ENCODE measurements around the gene UBL4B.
"Not testable (repeated sequence)": the region's sequence is repeated elsewhere in the genome, so short reads cannot be mapped to it uniquely, and the experiment has no call there.

Gene UBL4B, protein sequence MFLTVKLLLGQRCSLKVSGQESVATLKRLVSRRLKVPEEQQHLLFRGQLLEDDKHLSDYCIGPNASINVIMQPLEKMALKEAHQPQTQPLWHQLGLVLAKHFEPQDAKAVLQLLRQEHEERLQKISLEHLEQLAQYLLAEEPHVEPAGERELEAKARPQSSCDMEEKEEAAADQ

DNA sequence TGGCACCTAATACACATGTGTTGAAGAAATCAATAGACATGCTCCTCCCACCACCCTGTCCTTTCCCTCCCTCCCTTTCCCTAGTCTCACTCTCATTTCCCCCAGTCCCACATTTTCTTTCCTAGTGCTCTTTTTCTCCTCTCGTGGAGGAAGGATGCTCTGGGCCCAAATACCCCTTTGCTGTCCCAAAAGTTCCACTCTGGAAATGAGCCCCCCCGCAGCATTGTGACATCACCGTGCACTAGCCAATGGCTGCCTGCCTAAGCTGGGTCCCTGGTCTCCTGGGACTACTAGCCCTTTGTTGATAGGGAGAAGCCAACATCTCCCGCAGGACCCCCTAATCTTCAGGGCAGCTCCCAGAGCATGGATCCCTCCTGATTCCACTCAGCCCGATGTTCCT is at the start of gene UBL4B:
TSS of gene UBL4B (plus strand) at position 301 of the 400 bp plus-strand sequence. CDS start at position 393, 92 bp downstream.
- H3K4me3 ChIP-seq (ENCODE audit: low read depth, low read length) = no peak within 1 kb of the TSS

- H3K4me3 ChIP-seq (ENCODE audit: low read depth, low read length) = no peak overlapping the region
These were observed 49.6 kb upstream of the UBL4B start for GRCh38 chr1:110062612-110063011.

GRCh38 chr1:110063781-110064180 is 48.5 kb upstream of the UBL4B start:
- no peak overlapping the region for H3K4me3 ChIP-seq (ENCODE audit: low read depth, low read length)

- no peak overlapping the region for H3K4me3 ChIP-seq (ENCODE audit: low read depth, low read length)
These were observed 47.5 kb upstream of the UBL4B start for GRCh38 chr1:110064576-110065337.

GRCh38 chr1:110065841-110066240 is 46.4 kb upstream of the UBL4B start:
- no peak overlapping the region for H3K4me3 ChIP-seq (ENCODE audit: low read depth, low read length)

- no peak overlapping the region for H3K4me3 ChIP-seq (ENCODE audit: low read depth, low read length)
These were observed 44.8 kb upstream of the UBL4B start for GRCh38 chr1:110067479-110067892.

DNA sequence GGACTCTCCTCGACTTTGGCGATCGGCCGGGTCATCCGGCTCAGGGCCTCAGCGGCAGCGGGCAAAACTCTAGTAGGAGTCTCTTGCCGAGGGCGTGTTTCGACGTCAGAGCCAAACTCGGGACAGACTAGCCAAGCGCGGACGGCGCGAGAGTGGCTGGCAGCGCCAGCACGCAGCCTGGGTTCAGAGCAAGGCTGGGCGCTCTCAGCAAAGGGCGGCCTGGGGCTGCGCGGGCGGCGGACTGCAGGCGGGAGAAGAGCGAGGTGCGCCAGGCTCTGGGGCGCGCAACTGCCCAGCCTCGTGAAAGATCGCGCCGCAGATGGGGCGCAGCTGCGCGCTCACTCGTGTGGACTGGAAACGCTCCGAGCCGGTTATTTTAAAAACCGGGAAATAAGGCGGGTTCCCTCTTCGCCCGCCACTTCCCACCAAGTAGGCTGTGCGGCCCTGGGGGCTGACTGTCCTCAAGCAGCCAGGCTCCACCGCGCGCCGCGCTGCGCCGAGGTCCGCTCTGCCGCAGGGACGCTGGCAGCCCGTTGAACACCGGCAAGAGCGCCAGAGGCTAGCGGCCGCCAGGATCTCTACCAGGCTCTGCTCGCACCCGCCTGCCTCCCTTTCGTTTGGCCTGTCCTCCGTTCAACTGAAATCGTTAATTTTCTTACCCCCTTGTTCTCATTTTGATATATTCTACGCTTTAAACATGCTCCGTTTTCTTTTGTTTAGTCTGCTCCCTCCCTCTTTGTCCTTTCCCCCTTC is 44.2 kb upstream of the UBL4B start:
- H3K4me3 ChIP-seq (ENCODE audit: low read depth, low read length) = no peak overlapping the region

DNA sequence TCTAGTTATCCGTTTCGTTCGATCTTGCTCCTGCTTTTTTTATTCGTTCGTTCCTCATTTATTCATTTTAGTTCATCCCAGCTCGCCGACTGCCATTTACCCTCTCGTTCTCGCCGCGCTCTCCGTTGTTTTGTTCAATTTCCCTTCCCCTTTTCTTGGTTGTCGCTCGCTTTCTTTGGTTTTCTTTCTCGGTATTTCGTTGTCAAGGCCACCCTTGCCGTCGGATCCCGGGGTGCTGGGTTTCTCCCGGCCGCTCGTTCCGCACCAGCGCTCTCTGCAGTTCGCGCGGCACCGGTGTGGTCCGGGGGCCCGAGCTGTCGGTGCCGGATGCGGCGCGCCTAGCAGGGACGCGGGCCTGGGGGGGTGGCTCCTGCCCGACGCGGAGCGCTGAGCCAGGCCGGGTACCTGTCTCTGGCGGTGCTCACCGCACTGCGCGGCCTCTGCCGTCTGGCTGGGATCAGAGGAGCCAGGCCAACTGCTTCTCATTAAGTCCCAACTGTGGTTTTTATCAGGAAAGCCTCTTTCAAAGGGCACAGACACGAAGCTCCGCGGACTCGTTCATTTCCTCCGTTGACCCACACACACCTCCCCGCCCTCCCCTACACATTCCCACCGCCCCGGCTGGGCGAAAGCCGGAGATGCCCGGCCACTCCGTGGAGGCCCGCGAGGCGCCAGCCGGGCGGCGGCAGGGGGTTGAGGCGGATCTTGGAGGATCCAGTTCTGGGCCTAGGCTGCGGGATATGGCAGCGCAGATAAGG is 43.4 kb upstream of the UBL4B start:
- H3K4me3 ChIP-seq (ENCODE audit: low read depth, low read length) = no peak overlapping the region

- H3K4me3 ChIP-seq (ENCODE audit: low read depth, low read length) = peak overlapping the region; percentile 20
These were observed 42.6 kb upstream of the UBL4B start for GRCh38 chr1:110069404-110070281.

DNA sequence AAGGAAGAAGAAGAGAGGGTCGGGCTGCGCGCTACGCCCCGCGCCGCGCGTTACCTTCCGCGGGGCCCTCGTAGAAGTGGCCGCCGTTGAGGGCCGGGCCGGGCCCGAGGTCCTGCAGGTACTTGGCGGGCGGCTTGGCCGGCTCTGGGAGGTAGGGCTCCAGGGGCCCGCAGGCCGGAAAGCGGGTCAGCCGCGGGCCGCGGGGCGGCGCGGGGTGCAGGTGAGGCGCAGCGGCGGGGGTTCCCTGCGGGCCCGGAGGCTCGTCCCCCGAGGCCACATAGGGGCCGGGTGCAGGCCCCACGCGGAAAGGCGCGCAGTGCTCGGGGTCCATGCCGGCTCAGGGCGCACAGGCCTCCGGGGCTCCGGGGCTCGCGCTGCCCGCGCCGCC is 42.0 kb upstream of the UBL4B start:
- H3K4me3 ChIP-seq (ENCODE audit: low read depth, low read length) = peak overlapping the region; percentile 20

DNA sequence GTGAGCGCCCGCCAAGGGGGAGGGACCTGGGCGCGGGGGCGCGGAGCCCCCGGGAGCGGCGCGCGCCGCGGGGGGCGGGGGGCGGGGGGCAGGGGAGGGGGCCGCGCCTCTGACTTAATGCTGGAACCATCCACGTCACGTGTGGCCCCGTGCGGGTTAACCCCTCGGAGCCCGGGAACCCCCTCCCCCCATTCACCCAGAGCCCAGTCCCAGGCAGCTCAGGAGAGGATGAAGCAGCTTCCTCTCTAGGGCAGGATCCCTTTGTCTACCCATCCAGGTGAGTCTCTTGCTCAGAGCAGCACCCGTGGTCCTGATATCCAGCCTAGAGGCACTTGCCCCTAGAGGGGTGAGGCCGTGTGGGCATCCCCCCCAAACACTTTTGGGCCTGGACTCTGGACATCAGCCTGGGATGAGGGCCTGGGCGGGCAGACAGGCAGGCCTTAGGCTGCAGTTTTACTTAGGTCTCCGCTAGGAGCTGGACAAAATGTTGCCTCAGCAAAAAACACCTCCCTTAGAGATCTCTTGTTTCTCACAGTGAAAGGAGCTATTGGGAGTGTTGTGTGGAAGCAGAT is 41.5 kb upstream of the UBL4B start, which contains the start of gene ALX3:
TSS of gene ALX3 (minus strand) at position 2 of the 572 bp plus-strand sequence. CDS start 60 bp downstream, outside the sequence.
- H3K4me3 ChIP-seq (ENCODE audit: low read depth, low read length) = peak within 1 kb of the TSS; percentile 20

DNA sequence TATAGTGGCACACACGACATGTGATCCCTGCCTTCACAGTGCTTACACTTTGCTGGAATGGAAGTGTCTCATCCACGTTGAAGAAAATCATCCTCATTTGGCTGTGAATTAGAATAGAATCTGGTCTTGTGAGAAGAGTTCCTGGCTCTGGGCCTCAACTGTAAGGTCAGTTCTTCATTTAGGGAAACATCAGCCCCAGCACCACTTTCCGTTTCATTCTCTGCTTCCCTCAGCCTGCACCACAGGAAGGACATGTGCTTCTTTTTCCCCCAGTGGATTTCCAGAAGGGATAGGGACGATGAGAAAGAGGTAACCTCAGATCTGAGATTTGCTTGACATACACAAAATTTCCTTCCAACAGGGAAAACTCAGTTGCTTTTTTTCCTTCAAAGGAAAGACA is 38.1 kb upstream of the UBL4B start:
- H3K4me3 ChIP-seq (ENCODE audit: low read depth, low read length) = no peak overlapping the region

- H3K4me3 ChIP-seq (ENCODE audit: low read depth, low read length) = no peak overlapping the region
These were observed 35.3 kb upstream of the UBL4B start for GRCh38 chr1:110076789-110077500.

DNA sequence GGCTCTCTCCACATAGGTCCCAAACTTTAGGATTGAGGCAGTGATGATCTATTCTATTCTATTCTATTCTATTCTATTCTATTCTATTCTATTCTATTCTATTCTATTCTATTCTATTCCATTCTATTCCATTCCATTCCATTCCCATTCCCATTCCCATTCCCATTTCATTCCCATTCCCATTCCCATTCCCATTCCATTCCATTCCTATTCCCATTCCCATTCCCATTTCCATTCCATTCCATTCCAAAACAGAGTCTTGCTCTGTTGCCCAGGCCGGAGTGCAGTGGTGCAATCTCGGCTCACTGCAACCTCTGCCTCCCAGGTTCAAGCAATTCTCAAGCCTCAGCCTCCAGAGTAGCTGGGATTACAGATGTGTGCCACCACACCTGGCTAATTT is 32.2 kb upstream of the UBL4B start:
- H3K4me3 ChIP-seq (ENCODE audit: low read depth, low read length) = not testable (repeated sequence)

DNA sequence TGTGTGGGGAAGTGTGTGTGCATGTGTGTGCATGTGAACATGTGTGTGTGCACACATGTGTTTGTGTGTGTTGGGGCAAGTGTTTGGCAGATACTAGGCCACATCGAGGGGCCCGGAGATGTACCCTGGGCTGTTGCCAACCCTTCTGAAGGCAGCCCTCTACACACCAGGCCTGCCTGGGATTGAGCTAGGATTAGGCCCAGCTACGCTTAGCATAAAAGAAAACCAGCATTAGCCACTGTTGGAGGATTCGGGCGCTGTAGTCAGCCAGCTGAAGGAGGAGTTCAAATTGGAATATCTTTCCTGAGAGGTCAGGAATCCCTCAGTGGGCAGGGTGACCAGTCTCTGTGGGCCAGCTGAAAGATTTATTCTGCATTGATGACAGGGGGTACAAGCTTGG is 31.2 kb upstream of the UBL4B start:
- no peak overlapping the region for H3K4me3 ChIP-seq (ENCODE audit: low read depth, low read length)

- H3K4me3 ChIP-seq (ENCODE audit: low read depth, low read length) = no peak overlapping the region
These were observed 29.8 kb upstream of the UBL4B start for GRCh38 chr1:110082477-110082876.

DNA sequence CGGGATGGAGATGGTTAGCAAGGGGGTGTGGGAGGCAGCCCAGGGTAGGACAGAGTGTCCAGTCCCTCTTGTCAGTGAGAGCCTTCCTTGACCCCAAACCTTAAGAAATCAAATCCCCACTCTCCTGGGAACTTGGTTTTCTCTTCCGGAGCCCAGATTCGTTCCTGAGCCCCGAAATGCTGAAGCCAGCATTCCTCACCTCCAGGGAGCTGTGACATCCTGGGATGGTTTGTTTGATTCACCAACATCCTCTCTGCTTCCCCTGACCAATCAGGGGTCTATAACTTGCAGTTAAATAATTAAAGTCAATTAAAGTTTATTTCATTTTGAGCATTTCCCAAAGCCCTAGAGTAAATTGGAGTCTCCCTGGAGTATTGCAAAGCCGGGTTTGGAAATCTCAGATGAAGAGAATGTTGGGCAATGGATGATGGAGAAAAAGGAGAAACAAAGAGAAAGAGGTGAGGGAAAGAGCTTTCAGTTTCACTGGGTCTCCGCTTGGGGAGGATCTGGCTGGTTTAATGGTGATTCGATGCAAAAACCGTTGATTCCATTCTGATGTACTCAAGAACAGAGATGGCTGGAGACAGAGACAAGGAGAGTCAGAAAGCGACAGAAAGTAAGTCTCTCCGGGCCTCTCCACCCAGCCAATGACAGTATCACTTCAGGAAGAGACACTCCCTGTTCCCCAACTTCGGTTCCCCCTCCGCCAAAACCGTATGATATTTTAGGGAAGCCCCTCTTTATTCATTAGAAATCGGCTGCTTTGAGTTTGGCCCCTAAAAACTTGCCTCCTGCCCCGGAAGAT is 29.0 kb upstream of the UBL4B start:
- H3K4me3 ChIP-seq (ENCODE audit: low read depth, low read length) = no peak overlapping the region

- peak overlapping the region; percentile 28 for H3K4me3 ChIP-seq (ENCODE audit: low read depth, low read length)
These were observed 28.4 kb upstream of the UBL4B start for GRCh38 chr1:110083866-110084226.

All from iPS-11a (cell line).